Calu3 (cell line): Measurements from ENCODE around the gene SLC17A9. TPM values are rescaled to one million over a fixed set of nuclear protein-coding genes. Genes with fewer than 3 reads are reported as not detected.

Source experiments
- BruUV-seq: library from RNA; stranded (reverse); fragments of 400-500 nt; replicated peaks from 2 replicates; lab custom pipeline; 2021; lab: Mats Ljungman, UMichigan
- CTCF ChIA-PET: fragments of 300-600 bp; sonication (Branson Sonifier 250); formaldehyde crosslinking; loops from one replicate; lab custom pipeline; 2022; ENCODE audit warnings: antibody characterized with exemption; lab: Charles Lee
- DNase-seq: peaks from one replicate; pipeline ENCODE4 v3.0.0; 2022
- H3K27ac Mint-ChIP-seq: one replicate; pipeline ENCODE4 v1.8.0; 2022; ENCODE audit warnings: mixed read lengths; ENCODE audit not compliant: unreplicated experiment
- H3K27me3 Mint-ChIP-seq: one replicate; pipeline ENCODE4 v1.8.0; 2022; ENCODE audit warnings: mixed read lengths; ENCODE audit not compliant: unreplicated experiment
- H3K36me3 Mint-ChIP-seq: one replicate; pipeline ENCODE4 v1.8.0; 2022; ENCODE audit warnings: mild to moderate bottlenecking, moderate library complexity, mixed read lengths; ENCODE audit not compliant: insufficient read depth, unreplicated experiment
- H3K4me1 Mint-ChIP-seq: one replicate; pipeline ENCODE4 v1.8.0; 2022; ENCODE audit warnings: mild to moderate bottlenecking, low read depth, mixed read lengths; ENCODE audit not compliant: unreplicated experiment
- H3K4me3 Mint-ChIP-seq: one replicate; pipeline ENCODE4 v1.8.0; 2022; ENCODE audit warnings: mild to moderate bottlenecking, low read depth, moderate library complexity, mixed read lengths; ENCODE audit not compliant: unreplicated experiment
- H3K9me3 Mint-ChIP-seq: one replicate; pipeline ENCODE4 v1.8.0; 2022; ENCODE audit warnings: low read depth, mixed read lengths; ENCODE audit not compliant: unreplicated experiment
- intact Hi-C: fragments of 100-400 bp; cut with micrococcal nuclease; formaldehyde crosslinking; loops from one replicate; pipeline ENCODE4 v1.10.0; 2022; ENCODE audit not compliant: unreplicated experiment
- total RNA-seq: library from RNA; stranded (reverse); gene quantifications from 2 replicates; pipeline ENCODE4 v1.2.3, GENCODE V29; 2022
- TF ChIP-seq, protein P1 (sequence below): fragments of 200-600 bp; IDR thresholded peaks from one replicate; pipeline ENCODE4 v1.8.0; 2022; ENCODE audit warnings: antibody characterized with exemption; ENCODE audit not compliant: unreplicated experiment

The SLC17A9 gene
- total RNA-seq, 1 experiment from 2014 or later: 12.0 TPM

DNA sequence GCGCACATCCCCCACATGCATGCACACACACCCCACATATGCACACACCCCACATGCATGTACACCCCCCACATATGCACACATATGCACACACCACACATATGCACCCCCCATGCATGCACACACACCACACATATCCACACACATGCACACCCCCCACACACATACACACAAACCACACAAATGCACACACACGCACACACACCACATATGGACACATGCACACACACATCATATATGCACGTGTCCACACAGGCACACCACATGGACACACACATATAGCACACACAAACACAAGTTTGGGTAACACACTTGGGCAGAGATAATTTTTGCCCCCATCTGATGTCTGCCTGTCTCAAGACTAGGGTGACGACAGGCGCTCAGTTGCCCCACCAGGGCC lies 45.9 kb downstream of the SLC17A9 start:
- Mint-ChIP-seq H3K9me3 (no peaks in the 10 kb centered on the region), H3K36me3 (no peaks in the 10 kb centered on the region), H3K4me1 (peaks cover 7% of the 10 kb centered on the region), H3K27ac (no peak overlapping the region), H3K27me3 (peaks cover 99% of the 10 kb centered on the region), H3K4me3 (no peak overlapping the region)
- TF ChIP-seq, protein P1, sequence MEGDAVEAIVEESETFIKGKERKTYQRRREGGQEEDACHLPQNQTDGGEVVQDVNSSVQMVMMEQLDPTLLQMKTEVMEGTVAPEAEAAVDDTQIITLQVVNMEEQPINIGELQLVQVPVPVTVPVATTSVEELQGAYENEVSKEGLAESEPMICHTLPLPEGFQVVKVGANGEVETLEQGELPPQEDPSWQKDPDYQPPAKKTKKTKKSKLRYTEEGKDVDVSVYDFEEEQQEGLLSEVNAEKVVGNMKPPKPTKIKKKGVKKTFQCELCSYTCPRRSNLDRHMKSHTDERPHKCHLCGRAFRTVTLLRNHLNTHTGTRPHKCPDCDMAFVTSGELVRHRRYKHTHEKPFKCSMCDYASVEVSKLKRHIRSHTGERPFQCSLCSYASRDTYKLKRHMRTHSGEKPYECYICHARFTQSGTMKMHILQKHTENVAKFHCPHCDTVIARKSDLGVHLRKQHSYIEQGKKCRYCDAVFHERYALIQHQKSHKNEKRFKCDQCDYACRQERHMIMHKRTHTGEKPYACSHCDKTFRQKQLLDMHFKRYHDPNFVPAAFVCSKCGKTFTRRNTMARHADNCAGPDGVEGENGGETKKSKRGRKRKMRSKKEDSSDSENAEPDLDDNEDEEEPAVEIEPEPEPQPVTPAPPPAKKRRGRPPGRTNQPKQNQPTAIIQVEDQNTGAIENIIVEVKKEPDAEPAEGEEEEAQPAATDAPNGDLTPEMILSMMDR: no peak
- BruUV-seq: no TSS peak
- CTCF ChIA-PET: interaction anchor here (0.7 kb wide), 1 partner anchor 147 kb away, joined by 5 read pairs; no protein-coding TSS in a partner anchor
- intact Hi-C loops: no loop called here
- no peak for DNase-seq

DNA sequence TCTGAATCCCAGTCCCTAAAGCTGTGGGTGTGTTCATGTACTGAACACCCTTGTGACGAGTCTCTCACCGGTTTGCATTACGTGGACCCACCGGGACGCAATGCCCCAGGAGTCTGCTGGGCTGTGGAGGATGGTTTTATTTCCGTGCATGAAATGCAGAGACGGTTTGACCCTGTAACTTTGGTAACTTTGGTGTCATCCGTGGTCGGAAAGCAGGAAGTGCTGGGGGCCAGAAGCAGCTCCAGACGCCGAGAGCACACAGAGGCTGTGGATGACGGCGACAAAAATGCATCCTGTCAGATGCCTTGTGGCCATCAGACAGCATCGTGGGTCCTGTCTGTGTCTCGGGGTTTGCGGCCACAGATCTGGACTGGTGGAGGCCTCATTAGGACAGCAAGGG lies 47.1 kb downstream of the SLC17A9 start:
- Mint-ChIP-seq H3K27ac (no peak overlapping the region), H3K27me3 (peaks cover 100% of the 10 kb centered on the region), H3K9me3 (no peaks in the 10 kb centered on the region), H3K4me1 (peaks cover 7% of the 10 kb centered on the region), H3K4me3 (no peak overlapping the region), H3K36me3 (no peaks in the 10 kb centered on the region)
- CTCF ChIA-PET: no interaction called here
- DNase-seq: no peak
- TF ChIP-seq, protein P1: no peak
- no TSS peak for BruUV-seq
- intact Hi-C loops: no loop called here

DNA sequence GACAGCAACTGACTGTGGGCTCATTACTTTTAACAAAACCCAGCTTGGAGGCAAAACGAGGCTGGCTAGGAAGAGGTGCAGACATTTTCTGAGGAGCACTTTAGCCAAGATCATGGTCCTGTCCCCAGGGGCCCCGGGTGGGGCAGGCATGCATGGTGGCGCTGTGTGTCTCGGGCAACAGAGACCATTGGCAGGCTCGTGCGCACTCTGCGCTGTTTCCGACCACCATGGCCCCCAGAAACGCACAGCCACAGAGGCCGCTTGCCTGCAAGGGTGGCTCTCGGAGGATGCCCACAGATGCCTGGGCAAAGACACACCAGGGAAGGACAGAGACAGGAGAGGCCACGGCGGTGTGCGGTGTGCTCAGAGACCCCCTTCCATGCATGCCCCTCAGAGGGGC lies 47.5 kb downstream of the SLC17A9 start:
- CTCF ChIA-PET: no interaction called here
- H3K4me1 Mint-ChIP-seq: peaks cover 7% of the 10 kb centered on the region
- no peak overlapping the region for H3K27ac Mint-ChIP-seq
- no peaks in the 10 kb centered on the region for H3K9me3 Mint-ChIP-seq
- peaks cover 100% of the 10 kb centered on the region for H3K27me3 Mint-ChIP-seq
- H3K36me3 Mint-ChIP-seq: no peaks in the 10 kb centered on the region
- no peak overlapping the region for H3K4me3 Mint-ChIP-seq
- BruUV-seq: no TSS peak
- no peak for DNase-seq
- intact Hi-C loops: no loop called here
- TF ChIP-seq, protein P1: no peak

DNA sequence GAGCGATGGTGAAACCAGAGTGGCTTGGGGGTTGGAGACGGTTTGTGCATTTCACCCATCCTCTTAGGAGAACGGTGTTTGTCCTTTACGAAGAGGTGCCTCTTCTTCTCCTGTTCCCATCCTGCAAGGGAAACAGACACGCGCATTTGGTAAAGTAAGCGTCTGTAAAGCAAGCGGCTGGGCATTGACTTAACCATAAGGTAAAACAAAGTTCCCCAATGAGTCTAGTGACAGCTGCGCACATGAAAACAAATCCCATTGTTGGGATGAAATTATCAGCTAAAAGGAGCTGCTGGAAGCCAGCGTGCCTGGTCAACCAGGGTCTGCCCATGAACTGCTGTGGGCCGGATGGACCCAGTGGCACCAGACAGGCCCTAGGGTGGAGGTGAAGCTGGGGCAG lies 48.4 kb downstream of the SLC17A9 start:
- H3K36me3 Mint-ChIP-seq: no peaks in the 10 kb centered on the region
- intact Hi-C loops: no loop called here
- no peaks in the 10 kb centered on the region for H3K9me3 Mint-ChIP-seq
- H3K4me3 Mint-ChIP-seq: no peak overlapping the region
- peaks cover 100% of the 10 kb centered on the region for H3K27me3 Mint-ChIP-seq
- no peak overlapping the region for H3K27ac Mint-ChIP-seq
- TF ChIP-seq, protein P1: no peak
- no peak for DNase-seq
- BruUV-seq: no TSS peak
- CTCF ChIA-PET: no interaction called here
- peaks cover 7% of the 10 kb centered on the region for H3K4me1 Mint-ChIP-seq
